Right ventricle myocardium inferior (tissue), 1 donor: Measurements from ENCODE around the gene MOV10L1. TPM values are rescaled to one million over a fixed set of nuclear protein-coding genes. Genes with fewer than 3 reads are reported as not detected.

Experiments used
- ATAC-seq: fragments of 200-7000 bp; cut with Tn5 transposase; one replicate; pipeline ENCODE4 v1.9.1; 2020; ENCODE audit warnings: mild to moderate bottlenecking, moderate library complexity
- DNase-seq: peaks from one replicate; pipeline ENCODE4 v3.0.0; 2021; ENCODE audit errors: missing footprints
- intact Hi-C: fragments of 100-400 bp; cut with DNase I; formaldehyde crosslinking; loops from one replicate; pipeline ENCODE4 v1.11.0; 2022
- total RNA-seq: library from RNA; stranded (reverse); fragmentation: NEBNext Ultra II Directional; extraction: Animal tissue kit (Norgen Biotek cat#: 25700); gene quantifications from one replicate; pipeline ENCODE4 v1.2.1, GENCODE V29; 2021
- donor health status: DM: no; HTN: yes; CAD: no; lungs with severe emphysema.

The MOV10L1 gene
- total RNA-seq, 1 donor from 2014 or later, result not detected

GRCh38 chr22:50091092-50091768 lies 1.4 kb downstream of the MOV10L1 start:
- ATAC-seq (no peak), DNase-seq (no peak)
- intact Hi-C loops, result no loop called here

- DNase-seq, result no peak
- no peak for ATAC-seq
- intact Hi-C loops, result no loop called here
These were observed 2.5 kb downstream of the MOV10L1 start for GRCh38 chr22:50092342-50092741.

- intact Hi-C loops, result no loop called here
- ATAC-seq, result no peak
- no peak for DNase-seq
These were observed 8.2 kb downstream of the MOV10L1 start for GRCh38 chr22:50098052-50098451.

GRCh38 chr22:50101870-50102565 lies 12.2 kb downstream of the MOV10L1 start:
- DNase-seq (no peak), ATAC-seq (no peak)
- intact Hi-C loops, result no loop called here

GRCh38 chr22:50102946-50103345 lies 13.1 kb downstream of the MOV10L1 start:
- DNase-seq (no peak), ATAC-seq (no peak)
- intact Hi-C loops, result no loop called here

GRCh38 chr22:50104141-50104544 lies 14.3 kb downstream of the MOV10L1 start:
- no peak for DNase-seq
- ATAC-seq, result no peak
- intact Hi-C loops, result no loop called here

- DNase-seq (no peak), ATAC-seq (no peak)
- intact Hi-C loops, result no loop called here
These were observed 15.6 kb downstream of the MOV10L1 start for GRCh38 chr22:50105208-50106100.

GRCh38 chr22:50107529-50107928 lies 17.7 kb downstream of the MOV10L1 start:
- intact Hi-C loops, result no loop called here
- DNase-seq (no peak), ATAC-seq (no peak)

- no peak for ATAC-seq
- intact Hi-C loops, result no loop called here
- no peak for DNase-seq
These were observed 21.2 kb downstream of the MOV10L1 start for GRCh38 chr22:50111056-50111455.

- intact Hi-C loops, result no loop called here
- peak; percentile 13 for ATAC-seq
- DNase-seq, result no peak
These were observed 22.6 kb downstream of the MOV10L1 start for GRCh38 chr22:50112151-50113118.

- no peak for DNase-seq
- intact Hi-C loops, result no loop called here
- no peak for ATAC-seq
These were observed 24.6 kb downstream of the MOV10L1 start for GRCh38 chr22:50114221-50115021.

GRCh38 chr22:50115693-50116092 lies 25.9 kb downstream of the MOV10L1 start:
- intact Hi-C loops, result no loop called here
- no peak for ATAC-seq
- DNase-seq, result no peak

- intact Hi-C loops, result no loop called here
- DNase-seq, result no peak
- no peak for ATAC-seq
These were observed 27.5 kb downstream of the MOV10L1 start for GRCh38 chr22:50117168-50117762.

GRCh38 chr22:50118129-50118528 lies 28.3 kb downstream of the MOV10L1 start:
- ATAC-seq, result no peak
- DNase-seq, result no peak
- intact Hi-C loops, result no loop called here

- intact Hi-C loops, result no loop called here
- DNase-seq (no peak), ATAC-seq (no peak)
These were observed 28.9 kb downstream of the MOV10L1 start for GRCh38 chr22:50118557-50119168.

GRCh38 chr22:50119169-50119767 lies 29.5 kb downstream of the MOV10L1 start:
- DNase-seq (no peak), ATAC-seq (no peak)
- intact Hi-C loops, result no loop called here
